NCI-H446 treated with DMSO at 0.1 percent for 48 hours (cell line): Measurements from ENCODE around the gene BRINP2.

ENCODE experiments used
- DNase-seq: peaks from one replicate; lab custom pipeline; 2025; lab: John Stamatoyannopoulos, UW

Gene BRINP2

DNA sequence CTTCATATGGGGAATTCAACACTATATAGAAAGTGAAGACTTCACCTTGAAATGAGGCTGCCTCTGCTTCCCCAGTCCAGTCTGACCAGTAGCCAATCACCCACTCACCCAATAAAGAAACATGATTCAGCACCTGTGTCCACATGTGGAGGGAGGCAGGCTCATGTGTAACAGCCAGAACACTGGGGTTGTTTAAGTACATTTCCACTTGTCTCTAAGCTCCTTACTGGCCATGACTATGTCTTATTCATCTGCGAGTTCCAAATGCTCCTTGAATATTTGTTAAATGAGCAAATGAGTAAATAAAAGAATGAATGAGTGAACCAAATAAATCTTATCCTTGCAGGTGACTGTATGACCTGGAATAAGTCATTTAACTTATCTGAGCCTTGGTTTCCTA is 100.1 kb downstream of the BRINP2 start:
- no peak for DNase-seq

DNA sequence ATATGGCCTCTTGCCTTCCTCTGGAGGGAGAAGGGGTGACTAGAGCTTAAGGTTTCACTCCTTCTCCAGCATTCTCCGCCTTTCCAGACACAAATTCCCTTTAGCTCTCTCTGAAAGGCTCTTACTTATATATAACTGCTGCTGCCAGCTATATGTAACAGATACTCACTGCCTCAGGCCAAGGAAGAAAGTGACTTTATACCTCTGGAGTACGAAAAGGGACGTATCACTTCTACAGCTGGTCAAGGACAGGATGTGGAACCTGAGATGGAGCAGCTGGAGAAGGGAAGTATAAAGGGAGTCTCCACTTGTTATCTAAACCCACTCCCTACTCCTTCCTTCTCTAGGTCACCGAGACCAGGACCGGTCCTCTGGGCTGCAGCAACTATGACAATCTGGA is 102.4 kb downstream of the BRINP2 start:
- no peak for DNase-seq

DNA sequence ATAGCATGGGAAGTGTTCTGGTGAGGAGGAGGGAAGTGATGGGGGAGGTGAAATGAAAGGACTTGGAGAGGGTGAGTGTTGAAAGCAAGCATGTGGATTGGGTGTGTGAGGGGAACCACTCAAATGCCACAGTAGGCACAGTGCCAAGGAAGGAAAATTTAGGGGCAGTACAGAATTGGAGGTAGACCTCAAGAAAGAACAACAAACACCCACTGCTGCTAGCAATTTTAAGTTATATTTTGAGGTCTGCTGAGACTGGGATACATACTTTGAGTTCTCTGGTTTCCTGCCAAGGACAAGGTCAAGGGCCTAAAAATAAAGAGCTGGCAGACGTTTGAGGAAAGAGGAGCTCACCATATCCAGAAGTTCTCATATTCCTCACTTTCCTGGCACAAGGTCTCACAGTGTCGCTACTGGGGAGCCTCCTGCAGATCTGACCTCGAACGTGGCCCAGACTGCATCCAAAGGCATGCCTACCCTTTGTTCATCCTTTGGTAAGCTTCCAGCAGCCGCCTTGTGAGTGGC is 104.0 kb downstream of the BRINP2 start:
- DNase-seq = peak; percentile 3

DNA sequence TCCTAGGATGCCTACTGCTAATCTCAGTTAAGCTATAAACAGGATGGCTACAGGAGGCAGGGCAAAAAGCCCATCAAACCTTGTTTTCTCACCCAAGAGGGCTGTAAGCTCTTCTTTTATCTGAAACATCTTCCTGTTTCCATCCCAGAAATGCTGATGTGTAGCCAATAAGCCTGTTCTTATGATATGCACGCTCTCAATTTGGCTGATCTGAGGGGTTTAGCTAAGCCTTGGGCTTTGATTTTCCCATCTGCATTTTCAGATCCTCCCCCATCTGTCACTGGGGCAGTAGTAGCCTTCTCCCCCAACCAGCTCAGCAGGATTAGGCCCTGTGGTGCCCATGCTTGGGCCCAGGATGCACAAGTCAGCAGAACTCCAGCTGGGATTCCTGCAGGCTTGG is 105.0 kb downstream of the BRINP2 start:
- no peak for DNase-seq

DNA sequence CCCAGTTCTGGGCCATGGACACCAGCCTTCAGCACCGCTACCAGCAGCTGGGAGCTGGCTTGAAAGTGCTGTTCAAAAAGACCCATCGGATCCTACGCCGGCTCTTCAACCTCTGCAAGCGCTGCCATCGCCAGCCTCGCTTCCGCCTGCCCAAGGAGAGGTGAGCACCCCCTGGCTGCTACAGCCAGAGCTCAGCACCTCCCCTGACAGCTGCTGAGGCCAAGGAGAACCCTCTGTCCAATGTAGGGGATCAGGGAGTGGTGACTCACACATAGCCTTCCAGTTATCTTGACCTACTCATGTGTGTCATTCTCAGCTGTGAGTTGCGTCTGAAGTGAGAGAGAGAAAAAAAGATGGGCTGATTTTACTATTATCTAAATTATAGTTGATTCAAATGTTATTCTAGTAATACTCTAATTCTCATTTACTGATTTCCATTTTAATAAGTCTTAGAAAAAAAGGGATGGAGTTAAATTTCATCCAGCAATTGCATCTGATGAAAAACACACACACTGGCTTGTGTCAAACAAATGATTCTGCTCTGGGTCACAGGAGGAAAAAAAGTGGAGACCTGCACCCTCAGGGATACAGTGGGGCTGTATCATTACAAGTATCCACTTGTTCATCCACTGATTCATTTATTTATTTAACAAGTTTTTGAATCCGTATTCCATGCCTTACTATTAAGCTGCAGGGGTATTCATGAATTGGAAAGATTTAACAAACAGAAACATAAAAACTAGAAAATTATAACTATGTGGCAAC is 108.0 kb downstream of the BRINP2 start:
- no peak for DNase-seq

DNA sequence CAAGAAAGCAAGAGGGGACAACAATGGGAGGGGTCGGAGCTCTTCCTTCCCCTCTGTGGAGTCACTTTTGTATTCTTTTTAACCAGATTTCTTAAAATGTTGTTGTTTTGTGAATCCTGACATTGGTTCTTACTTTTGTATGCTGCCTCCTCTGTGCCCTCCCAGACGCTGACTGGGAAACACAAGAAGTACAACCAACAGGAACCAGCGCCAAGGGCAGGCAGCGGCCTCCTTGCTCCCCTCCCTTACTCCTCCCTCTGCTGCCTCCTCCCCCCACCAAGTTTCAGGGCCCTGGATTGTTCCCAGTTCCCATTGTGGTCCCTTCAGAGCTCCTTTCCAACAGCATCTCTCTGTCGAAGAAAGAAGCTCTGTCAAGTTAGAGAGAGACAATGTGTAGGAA is 111.1 kb downstream of the BRINP2 start:
- DNase-seq = no peak

DNA sequence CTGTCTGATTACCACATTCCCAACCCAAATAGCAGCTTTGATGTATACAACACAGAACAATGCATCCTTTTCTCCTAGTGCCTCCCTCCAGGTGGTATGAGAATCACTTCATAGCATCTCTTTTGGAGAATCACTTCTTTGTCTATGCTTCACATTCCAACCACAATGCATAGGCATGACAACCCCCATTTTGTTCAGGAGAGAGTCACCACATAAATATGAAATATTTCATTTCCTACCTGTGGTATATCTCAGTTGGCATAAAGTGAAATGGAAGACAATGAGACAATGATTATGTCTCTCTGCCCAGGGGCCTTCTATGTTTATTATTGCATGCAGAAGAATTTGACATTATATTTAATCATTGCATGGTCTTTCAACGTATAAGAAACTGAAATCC is 112.2 kb downstream of the BRINP2 start:
- DNase-seq = no peak

DNA sequence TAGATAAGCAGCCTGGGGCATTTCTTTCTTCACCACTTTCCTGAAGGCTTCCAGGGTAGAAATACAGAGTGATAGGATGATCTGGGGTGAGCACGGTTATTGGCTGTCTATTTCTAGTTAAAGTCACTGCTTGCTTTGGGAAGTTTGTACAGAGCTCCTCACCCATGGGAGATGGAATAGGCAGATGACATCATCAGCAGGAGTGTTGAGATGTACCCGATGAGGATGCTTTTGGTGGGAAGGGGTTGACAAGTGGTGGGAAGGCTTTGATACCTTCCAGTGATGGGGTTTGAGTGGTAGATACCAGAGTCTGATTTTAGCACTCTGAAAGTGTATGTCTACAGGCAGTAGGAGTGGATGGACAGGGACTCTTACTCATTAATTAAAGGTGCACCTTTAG is 112.6 kb downstream of the BRINP2 start:
- DNase-seq = no peak

DNA sequence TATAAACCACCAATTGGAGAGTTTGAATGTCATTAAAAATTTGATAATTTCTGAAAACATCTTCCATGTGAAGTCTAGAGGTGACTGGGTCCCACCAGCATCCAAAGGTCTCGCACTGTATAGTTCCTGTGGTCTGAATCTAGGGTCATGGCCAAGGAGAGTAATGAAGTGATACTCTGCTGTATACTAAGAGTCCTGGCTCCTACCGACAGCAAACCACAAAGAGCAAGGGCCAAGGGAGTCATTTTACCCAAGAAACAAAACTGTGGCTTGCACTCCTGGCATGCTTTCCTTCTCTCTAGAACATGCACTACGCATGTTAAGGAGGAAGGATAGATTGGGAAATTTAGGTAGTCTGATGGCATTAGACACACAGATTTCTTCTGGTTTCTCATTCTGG is 115.6 kb downstream of the BRINP2 start:
- DNase-seq = no peak

DNA sequence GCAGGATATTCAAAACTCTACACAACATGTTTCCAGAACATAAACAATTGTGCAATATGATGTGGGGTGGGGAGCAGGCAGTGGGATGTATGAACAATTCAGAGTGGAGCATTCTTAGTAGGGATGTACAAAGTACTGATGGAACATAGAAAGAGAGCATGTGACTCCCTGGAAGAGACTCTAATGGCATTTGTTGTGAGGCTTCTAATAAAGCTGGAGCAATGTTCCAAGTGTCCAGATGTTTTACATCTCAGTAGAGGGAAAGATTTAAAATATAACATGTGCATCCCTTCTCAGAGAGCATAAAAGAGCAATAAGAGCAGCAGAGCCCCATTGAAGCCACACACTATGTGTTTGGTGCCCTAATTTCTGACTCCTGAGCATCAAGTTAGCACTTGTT is 116.5 kb downstream of the BRINP2 start:
- no peak for DNase-seq

DNA sequence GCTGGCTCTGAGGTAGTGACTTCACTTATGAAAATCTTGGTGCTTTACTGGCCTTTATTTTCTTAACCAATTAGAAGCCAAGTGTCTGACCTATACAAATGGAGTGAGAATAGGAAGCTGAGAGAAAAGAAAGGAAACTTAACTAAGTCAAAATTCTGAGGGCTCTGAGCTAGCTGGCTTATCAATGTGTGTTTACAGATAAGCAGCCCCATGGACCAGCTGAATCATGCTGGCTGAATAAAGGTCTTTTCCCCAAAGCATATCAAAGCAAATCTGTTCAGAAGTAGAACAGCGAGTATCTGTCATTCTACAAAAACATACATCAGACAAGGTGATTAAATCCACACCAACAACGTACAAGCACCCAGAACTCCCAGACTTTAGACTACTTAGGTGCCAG is 117.2 kb downstream of the BRINP2 start:
- DNase-seq = no peak

DNA sequence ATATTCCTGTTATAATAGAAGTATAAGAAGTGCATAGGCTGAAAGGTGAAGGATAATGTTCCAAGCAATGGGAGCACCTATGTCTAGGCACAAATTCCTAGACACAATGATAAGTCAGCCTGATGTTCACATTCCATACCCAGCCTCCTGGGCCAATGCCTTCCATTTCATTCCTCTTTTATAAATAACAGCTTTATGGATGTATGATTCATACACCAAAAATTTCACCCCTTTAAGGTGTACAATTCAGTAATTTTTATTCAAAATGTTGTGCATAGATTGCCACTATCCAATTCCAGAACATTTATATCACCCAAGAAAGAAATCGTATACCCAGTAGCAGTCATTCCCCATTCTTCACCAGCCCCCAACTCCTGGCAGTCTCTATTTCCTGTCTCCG is 118.8 kb downstream of the BRINP2 start:
- DNase-seq = no peak

DNA sequence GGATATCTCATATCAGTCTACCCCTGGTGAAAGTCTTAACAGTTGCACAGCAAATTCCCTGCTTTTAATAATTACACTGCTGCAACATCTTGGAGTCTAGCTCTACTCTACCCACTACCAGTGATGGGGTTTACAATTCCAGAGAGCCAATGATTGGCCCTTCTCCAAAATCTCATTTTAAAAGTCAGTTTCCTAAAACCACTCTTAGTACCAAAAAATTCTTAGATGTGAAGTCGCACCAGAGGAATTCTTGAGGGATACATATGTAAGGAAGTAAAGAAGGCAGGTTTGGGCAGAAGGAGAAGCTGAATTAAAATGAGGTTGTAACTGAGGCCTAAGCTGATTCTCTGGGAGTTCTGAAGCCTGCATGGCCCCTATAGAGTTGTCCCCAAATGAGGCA is 129.7 kb downstream of the BRINP2 start:
- DNase-seq = no peak

DNA sequence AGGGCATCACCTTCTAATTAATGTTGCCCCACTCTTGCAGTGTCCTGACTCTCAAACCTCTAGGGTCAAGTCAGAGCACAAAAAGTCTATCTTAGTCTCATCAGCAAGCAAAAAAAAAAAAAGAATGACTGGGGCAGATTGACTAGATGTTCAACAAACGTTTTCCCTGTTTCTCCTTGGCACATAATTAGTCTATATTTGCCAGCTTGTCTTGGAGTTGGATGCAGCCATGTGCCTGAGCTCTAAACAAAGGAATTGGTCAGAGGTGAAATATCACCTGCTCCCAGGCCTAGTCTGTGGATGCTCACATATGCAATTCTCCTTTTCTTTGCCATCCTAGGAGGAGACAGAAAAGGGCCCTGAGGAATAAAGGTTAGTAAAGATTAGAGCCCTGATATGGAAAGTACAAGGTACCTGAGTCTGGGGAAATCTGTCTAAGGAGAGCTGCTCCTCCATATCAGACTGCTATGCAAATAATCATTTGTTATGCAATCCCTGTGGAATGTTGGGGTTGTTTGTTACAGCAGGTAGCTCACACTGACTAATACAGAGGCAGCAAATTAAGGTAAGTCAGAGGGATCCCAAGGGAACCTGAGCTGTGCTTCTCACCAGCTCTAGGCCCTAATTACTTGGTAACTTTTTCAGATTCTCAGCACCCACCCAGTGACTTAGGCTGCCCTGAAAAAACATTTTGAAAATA is 130.8 kb downstream of the BRINP2 start:
- no peak for DNase-seq

DNA sequence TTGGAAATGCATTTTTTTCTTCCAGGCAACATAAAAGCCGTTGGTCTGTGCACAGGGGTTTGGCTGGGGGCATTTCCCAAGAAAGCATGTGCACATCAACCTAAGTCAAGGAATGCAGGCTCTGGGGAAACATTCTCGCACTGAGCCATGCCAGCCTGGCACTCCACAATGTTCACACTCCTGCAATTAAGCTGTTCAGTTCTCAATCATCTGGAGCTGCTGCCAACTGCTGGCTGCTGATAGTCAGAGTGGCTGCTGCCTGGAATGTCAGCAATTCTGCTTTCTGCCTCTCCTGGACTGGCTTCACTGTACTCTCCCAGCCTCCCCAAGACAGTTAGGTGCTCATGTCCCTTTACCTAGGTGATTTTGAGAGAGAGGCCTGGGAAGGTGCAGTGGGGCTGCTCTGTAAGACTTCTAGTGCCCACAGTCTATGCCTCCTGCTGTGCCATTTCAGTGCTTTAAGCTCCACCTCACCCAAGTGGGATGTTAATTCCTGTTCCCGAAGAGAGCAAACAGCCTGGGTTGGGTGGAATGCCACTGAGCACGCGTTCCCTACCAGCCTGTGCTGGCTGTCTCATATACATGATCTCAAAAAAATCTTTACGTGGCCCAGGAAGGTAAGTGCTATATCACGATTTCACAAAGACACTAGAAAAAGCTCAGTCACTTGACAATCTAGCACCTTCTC is 131.7 kb downstream of the BRINP2 start:
- no peak for DNase-seq

DNA sequence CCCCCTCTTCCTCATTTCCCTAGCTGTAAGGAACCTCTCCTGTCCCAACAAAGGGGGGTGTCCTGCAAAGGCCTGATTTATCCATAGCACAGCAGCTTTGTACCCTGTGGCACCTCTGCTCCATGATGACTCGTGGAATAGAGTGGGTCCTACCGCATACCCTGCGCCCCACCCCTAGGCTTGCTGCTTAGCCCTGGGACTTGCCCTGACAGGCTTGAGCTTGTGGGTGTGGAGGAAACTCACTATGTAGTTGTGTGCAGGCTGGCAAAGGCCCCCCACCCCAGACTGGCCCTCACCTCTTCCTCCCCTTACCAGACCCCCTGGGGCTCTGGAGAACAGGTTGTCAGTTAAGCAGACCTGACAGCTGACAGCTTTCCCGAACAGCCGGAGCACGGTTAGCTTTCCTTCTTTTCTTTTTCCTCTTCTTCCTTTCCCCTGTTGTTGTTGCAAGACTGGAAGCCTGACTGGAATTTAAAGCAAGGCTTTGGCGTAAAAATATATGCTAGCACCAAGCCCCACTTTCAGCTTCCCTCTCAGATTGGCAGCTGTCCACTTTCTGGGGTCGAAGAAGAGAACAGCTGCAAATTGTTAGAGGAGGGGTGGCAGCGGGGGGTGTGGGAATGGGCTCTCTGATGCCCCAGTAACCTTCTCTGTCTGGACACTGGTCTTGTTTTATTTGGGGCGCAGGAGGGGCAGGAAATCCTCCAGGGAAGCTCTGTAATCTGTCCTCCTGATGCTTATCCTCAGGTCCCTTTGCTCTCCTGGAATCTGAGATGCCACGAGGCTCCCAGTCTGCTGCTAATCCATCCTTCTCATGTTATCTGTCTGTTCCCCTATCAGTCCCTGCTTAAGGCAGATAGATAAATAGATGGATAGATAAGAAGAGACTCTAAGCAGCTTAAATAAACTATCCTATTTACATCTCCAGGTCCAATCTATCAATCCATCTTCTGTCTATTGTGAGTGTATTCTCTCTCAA is 134.6 kb downstream of the BRINP2 start:
- DNase-seq = no peak

DNA sequence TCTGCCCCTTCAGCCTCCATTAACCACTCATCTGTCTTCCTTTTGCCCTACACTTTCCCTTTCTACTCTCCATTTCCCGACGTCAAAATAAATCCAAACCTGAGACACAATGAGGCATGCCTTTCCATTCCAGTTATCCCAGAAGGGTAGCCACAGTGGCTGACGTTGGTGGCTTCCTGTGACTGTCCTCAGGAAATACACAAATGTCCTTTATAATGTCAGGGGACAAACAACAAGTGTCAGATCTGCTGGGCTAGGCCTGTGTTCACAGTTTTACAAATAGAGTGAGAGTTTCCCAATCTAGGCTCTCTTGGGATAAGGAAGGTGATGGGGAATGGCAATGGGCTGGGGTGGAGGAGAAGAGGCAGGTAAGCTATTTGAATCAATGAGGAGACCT is 135.3 kb downstream of the BRINP2 start:
- DNase-seq = no peak

DNA sequence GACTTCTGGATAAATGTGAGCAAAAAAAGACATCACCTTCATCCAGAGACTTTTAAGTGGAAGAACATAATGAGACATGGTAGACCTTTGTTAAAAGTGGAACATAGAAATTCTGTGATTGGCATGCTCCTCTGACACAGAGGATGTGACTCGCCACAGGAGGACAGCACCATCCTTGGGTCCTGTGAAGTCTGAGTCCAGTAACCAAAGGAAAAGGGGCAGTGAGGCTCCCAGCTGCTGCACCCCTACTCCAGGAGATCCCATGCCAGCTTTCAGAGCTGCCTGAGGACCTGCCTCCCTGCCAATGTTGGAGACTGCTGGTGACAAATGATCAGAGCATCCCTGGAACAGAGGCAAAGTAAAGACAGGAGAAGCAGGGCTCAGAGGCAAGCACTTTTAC is 136.2 kb downstream of the BRINP2 start:
- no peak for DNase-seq

DNA sequence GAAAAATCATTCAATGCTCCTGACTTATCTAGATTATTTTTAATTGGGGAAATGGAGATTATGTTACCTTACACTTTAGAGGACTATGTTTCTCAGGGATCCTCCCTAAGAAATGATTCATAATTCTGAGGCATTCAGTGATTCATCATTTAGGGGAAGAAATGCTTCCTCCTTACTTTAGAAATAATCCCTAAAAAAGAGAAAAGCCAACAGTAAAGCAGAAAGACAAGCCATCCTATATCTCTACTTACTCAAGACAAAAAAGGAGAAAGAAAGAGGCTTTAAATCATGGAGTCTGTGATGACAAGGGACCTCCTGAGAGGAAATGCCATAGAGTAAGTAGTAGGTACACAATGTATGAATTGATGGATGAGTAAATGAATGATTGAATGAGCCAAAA is 137.0 kb downstream of the BRINP2 start:
- DNase-seq = no peak

DNA sequence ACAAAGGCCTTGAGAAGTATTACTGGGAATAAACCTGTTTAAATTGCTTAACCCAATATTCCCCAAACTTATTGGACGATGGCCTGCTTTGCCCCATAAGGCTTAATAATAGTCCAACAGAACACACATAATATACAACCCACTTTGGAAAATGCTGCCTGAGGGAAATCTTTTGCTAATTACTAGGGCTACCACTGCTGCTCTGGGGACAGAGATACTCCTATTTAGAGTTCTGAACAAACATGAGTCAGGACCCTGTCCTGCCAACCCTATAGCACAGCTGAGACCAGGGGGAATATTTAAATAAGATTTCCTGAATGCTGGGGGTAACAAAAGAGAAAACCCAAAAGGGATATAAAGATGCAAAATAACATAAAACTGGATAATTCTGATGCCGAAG is 139.1 kb downstream of the BRINP2 start:
- no peak for DNase-seq

DNA sequence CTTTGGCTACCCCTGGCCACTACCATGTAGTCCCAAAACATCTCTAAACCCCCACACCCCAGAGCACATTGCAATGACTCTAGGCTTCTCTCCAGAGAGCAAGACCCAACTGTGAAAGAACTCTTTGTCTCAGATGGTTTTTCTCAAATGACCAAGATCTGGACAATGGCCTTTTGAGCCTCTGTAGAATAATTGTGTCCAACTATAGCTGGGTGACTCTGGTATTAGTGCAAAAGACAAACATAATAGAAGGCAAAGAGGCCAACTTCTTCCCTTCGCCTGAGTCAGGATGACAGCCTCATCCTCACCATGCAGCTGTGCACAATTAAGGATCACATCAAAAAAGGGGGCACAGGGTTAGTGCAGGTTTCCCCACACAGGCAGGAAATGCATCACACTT is 139.6 kb downstream of the BRINP2 start:
- no peak for DNase-seq

DNA sequence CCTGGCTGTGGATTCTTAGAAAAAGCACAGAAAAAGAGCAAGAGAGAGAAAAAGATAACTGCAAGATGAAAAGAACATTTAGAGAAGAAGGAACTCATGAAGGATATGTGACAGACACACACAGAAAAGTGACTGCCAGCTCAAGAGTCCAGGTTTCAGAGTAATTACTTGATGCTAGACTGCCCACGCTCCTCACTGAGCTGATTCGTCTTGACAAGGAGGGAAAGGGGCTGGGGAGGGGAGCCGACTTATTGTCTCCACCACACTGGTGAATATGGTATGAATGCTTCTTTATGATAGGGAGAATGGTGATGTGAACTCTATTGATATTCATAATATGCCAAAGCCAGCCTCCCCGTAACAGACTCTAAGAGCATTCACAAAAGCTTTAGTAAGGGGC is 140.4 kb downstream of the BRINP2 start:
- no peak for DNase-seq
